Aorta (tissue), 5 donors: ENCODE data around the gene INPP5K. TPM values are rescaled to one million over a fixed set of nuclear protein-coding genes. Genes with fewer than 3 reads are reported as not detected.
A peak's percentile ranks its signal among the peaks of the same experiment; 100 is the strongest.

Experiments
- ATAC-seq: fragments of 200-7000 bp; cut with Tn5 transposase; one replicate; pipeline ENCODE4 v1.9.1; 2022; ENCODE audit warnings: moderate library complexity; ENCODE audit not compliant: low FRiP score
- DNase-seq, 2 donors: peaks; one replicate each; pipeline ENCODE4 v3.0.0-alpha.2; 2020
- H3K27ac ChIP-seq, 2 donors: one replicate each; pipeline ENCODE4 v1.5.1; 2013; ENCODE audit warnings: low read length in 2 of 2, mild to moderate bottlenecking in 2 of 2, moderate library complexity in 2 of 2, control low read depth in 1 of 2, inconsistent platforms in 1 of 2, low read depth in 1 of 2
- H3K27me3 ChIP-seq, 2 donors: one replicate each; pipeline ENCODE4 v1.6.1; 2013; ENCODE audit warnings: control low read depth in 1 of 2, low read length in 1 of 2, mild to moderate bottlenecking in 1 of 2, moderate library complexity in 1 of 2; ENCODE audit not compliant: insufficient read depth in 2 of 2, control insufficient read depth in 1 of 2
- H3K36me3 ChIP-seq, 2 donors: one replicate each; pipeline ENCODE4 v1.6.1; 2013; ENCODE audit warnings: control low read depth in 1 of 2, low read length in 1 of 2, mild to moderate bottlenecking in 1 of 2; ENCODE audit not compliant: insufficient read depth in 2 of 2, control insufficient read depth in 1 of 2
- H3K4me1 ChIP-seq, 2 donors: one replicate each; pipeline ENCODE4 v1.6.1; 2013; ENCODE audit warnings: low read length in 2 of 2, control low read depth in 1 of 2, mild to moderate bottlenecking in 1 of 2, moderate library complexity in 1 of 2; ENCODE audit not compliant: insufficient read depth in 2 of 2, control insufficient read depth in 1 of 2
- H3K4me3 ChIP-seq, 2 donors: one replicate each; pipeline ENCODE4 v1.5.1; 2013; ENCODE audit warnings: low read length in 2 of 2, control low read depth in 1 of 2, mild to moderate bottlenecking in 1 of 2
- H3K9me3 ChIP-seq: one replicate; pipeline ENCODE4 v1.6.1; 2013; ENCODE audit warnings: mild to moderate bottlenecking, low read length; ENCODE audit not compliant: control insufficient read depth
- whole genome bisulfite sequencing, 2 donors: extraction: QIAGEN DNeasy Blood & Tissue Kit; methylation state at CpG; one replicate each; pipeline ENCODE4 v1.1.7; 2013; 5-methylcytosine and 5-hydroxymethylcytosine counted together
- intact Hi-C, 2 donors: fragments of 100-400 bp; cut with DNase I; formaldehyde crosslinking; loops; one replicate each; pipeline versions ENCODE4 v1.14.2 to v1.15.0; 2022
- polyA plus RNA-seq, 2 donors: library from polyadenylated mRNA; stranded (reverse); fragments of 200-250 nt; gene quantifications; one replicate each; pipeline ENCODE4 v1.2.3, GENCODE V29; 2013
- total RNA-seq, 2 donors: library from RNA; stranded (reverse); fragmentation: NEBNext Ultra II Directional; extraction: Animal tissue kit (Norgen Biotek cat#: 25700); gene quantifications; one replicate each; pipeline ENCODE4 v1.2.1, GENCODE V29; 2021
- donor health status: healthy with polysubstance abuse.
- donor health status: Bipolar disorder and iron deficiency.
- donor health status: DM: no; HTN: no; CAD: no.
- donor health status: DM: no; HTN: no; CAD: no.
- donor health status: DM: yes; HTN: yes; CAD: no.

INPP5K gene
- total and polyA plus RNA-seq, 4 donors: 13.5 to 51.3 (median 38.2) TPM

DNA sequence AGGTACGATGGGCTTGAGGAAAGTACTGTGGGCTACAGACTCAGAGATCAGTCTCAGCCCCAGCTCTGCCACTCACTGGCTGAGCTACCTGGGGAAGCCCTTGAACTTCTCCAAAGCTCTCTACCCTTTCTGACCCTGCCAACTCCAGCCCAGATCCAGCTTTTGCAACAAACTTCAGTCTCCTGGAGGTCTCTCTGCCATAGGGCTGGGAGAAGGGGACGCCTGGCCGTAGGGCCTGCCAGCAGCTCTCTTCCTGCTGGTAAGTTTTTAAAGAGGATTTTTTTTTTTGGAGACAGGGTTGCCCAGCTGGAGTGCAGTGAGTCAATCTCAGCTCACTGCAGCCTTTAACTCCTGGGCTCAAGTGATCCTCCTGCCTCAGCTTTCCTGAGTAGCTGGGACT lies 11.5 kb downstream of the INPP5K start:
- Histone ChIP-seq H3K36me3 (peaks cover 0 to 7% of the 10 kb centered on the region in 2 donors), H3K4me3 (no peak overlapping the region), H3K9me3 (no peaks in the 10 kb centered on the region), H3K27me3 (no peaks in the 10 kb centered on the region), H3K4me1 (no peaks in the 10 kb centered on the region), H3K27ac (no peak overlapping the region)
- WGBS, 2 donors: 88% methylated on average over 3 of the region's 3 CpGs
- intact Hi-C loops: no loop called here
- DNase-seq (no peak), ATAC-seq (no peak)

DNA sequence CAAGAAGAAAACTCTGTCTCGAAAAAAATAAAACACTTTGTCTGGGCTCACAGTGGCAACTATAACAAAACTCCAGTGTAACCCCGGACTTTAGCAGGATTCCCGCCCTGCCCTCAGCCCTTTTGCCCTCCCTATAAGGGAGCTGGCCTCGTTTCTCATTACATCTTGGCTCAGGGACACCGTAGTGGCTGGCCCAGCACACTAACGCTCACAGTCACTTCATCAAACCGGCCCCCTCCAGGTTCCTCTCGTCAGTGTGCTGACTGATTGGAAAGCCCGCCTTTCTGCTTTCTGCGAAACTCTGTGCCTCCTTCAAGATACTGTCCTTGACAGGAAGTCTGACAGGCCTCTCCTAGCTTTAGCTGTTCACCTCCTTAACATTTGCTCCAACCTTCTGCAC lies 12.7 kb downstream of the INPP5K start:
- intact Hi-C loops: no loop called here
- ATAC-seq (no peak), DNase-seq (no peak)
- no peaks in the 10 kb centered on the region for H3K9me3 ChIP-seq
- no peak overlapping the region for H3K27ac ChIP-seq
- H3K27me3 ChIP-seq: no peaks in the 10 kb centered on the region
- whole genome bisulfite sequencing, 2 donors: 82 to 83% methylated on average over 10 of the region's 10 CpGs
- H3K4me1 ChIP-seq: no peaks in the 10 kb centered on the region
- no peak overlapping the region for H3K4me3 ChIP-seq
- peaks cover 0 to 7% of the 10 kb centered on the region in 2 donors for H3K36me3 ChIP-seq

DNA sequence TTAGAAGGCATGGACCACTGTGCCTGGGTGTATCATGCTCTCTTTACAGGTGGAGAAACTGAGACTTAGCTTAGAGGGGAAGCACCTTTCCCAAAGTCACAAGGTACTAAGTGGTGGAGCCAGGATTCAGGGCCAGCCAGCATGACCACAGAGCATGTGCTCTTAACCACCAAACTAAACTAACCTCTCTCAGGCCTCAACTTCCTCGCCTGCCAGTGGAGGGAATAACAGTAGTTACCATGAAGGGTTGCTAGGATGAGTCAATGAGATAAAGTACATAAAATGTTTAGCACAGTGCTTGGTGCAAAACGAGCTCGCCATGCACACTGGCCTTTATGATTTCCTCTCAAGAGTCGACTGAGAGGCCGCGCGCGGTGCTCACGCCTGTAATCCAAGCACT lies 17.5 kb downstream of the INPP5K start:
- DNase-seq (peak in 1 of 2 donors; percentile 13), ATAC-seq (no peak)
- Histone ChIP-seq H3K27me3 (no peaks in the 10 kb centered on the region), H3K36me3 (peaks cover 1 to 4% of the 10 kb centered on the region in 2 donors), H3K9me3 (no peaks in the 10 kb centered on the region), H3K4me3 (no peak overlapping the region), H3K27ac (no peak overlapping the region), H3K4me1 (peaks cover 0 to 3% of the 10 kb centered on the region in 2 donors)
- 81 to 85% methylated on average over 9 of the region's 9 CpGs for WGBS, 2 donors
- intact Hi-C loops: no loop called here

DNA sequence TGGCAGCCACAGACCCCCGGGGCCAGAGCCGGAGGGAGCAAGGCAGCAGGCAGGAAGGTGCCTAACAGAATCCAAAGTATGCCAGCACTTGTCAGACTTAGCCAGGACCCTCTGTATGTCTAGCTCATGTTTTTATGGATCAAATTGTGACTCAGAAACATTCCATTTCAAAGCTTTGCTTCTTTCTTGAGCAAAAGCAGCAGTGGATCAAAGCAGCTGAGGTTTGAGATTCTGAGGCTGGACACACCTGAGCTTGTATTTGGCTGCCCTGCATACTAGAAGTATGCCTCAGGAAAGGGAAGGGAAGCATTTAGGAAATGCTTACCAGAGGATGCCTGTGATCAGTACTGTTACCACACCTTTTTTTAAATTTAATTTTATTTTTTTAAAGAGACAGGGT lies 18.2 kb downstream of the INPP5K start:
- Histone ChIP-seq H3K4me1 (peaks cover 0 to 3% of the 10 kb centered on the region in 2 donors), H3K27ac (no peak overlapping the region), H3K36me3 (peaks cover 1 to 4% of the 10 kb centered on the region in 2 donors), H3K4me3 (no peak overlapping the region), H3K27me3 (no peaks in the 10 kb centered on the region), H3K9me3 (no peaks in the 10 kb centered on the region)
- WGBS, 2 donors: 62 to 72% methylated on average over 2 of the region's 2 CpGs
- DNase-seq (no peak), ATAC-seq (no peak)
- intact Hi-C loops: no loop called here

DNA sequence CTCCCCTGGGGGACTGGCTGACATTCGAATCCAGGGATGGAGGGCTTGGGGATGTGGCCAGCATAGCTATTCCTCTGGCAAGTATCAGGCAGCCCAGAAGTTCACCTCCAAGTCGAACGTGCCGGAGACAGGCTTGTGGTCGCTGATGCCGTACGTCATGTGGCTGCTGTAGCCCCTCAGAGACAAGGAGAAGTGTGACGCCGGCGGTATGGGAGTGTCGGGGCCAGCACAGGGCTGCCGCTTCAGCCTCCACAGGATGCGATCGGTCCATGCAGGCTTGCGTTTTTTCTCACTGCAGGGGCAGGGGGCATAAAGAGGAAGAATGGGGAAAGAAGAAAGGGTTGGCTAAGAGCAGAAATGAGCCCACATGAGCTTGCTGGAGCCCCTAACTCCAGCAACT lies 18.6 kb downstream of the INPP5K start:
- Histone ChIP-seq H3K4me1 (peaks cover 0 to 3% of the 10 kb centered on the region in 2 donors), H3K9me3 (no peaks in the 10 kb centered on the region), H3K36me3 (peaks cover 1 to 4% of the 10 kb centered on the region in 2 donors), H3K27ac (no peak overlapping the region), H3K27me3 (no peaks in the 10 kb centered on the region), H3K4me3 (no peak overlapping the region)
- DNase-seq: peak in 1 of 2 donors; percentile 36
- WGBS, 2 donors: 84 to 86% methylated on average over 15 of the region's 15 CpGs
- ATAC-seq: no peak
- intact Hi-C loops: no loop called here

DNA sequence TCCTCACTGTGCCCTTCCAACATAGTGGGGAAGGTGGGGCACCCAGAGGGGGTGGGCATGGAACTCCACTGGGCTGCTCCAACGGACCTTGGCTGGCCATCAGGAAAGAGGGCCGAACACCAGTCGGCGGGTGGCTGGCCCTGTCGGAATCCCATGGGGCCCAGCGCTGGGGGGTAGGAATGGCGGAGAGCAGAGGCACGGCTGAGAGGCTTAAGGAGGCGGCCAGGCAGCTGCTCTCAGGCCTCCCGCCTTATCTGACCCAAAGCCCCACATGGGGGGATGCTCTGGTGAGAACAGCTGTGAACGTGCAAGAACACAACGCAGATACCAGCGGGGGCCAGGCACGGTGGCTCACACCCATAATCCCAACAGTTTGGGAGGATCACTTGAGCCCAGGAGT lies 19.5 kb downstream of the INPP5K start:
- intact Hi-C loops: no loop called here
- H3K4me1 ChIP-seq: peaks cover 0 to 3% of the 10 kb centered on the region in 2 donors
- no peak overlapping the region for H3K4me3 ChIP-seq
- 87% methylated on average over 14 of the region's 14 CpGs for WGBS, 2 donors
- no peaks in the 10 kb centered on the region for H3K27me3 ChIP-seq
- H3K36me3 ChIP-seq: peaks cover 1 to 4% of the 10 kb centered on the region in 2 donors
- no peak overlapping the region for H3K27ac ChIP-seq
- DNase-seq: peak in 1 of 2 donors; percentile 26
- H3K9me3 ChIP-seq: no peaks in the 10 kb centered on the region
- no peak for ATAC-seq

DNA sequence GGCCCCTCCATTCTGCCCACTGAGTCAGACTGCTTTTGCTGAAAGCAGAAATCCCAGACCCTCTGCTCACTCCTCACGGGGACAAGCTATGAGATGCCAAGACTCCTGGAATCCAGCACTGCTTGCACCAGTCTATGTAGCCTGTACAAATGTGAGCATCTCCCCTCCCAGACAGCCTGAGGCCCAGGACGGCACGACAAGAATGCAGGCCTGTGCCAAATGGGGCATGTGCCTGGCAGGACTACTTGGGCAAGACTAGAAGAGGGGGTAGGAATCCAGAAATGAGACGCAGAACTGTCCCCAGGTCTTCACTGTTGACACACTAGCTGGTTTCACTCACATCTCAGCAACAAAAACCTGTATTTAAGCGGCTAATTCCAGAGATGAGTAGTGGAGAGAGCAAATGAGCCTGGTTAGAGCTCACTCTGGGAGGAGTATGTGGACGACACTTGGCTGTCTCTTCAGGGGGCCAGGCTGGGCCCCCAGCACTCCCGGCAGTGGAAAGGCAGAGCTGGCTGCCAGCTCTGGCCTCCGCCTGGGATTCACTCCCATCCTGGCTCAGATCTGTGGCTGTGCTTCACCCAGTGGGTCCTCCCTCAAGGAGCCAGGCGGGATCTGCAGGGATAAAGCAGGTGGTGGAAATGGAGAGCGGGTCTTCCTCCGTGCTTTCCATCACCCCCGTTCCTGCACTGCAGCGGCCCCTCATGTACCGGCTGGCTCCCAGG lies 21.0 kb downstream of the INPP5K start:
- Histone ChIP-seq H3K27ac (peak overlapping the region in 1 of 2 donors; percentile 86), H3K27me3 (no peaks in the 10 kb centered on the region), H3K9me3 (no peaks in the 10 kb centered on the region), H3K4me3 (no peak overlapping the region), H3K4me1 (peaks cover 0 to 3% of the 10 kb centered on the region in 2 donors), H3K36me3 (peaks cover 1 to 4% of the 10 kb centered on the region in 2 donors)
- DNase-seq: peak; percentile 73 to 88
- 26 to 31% methylated on average over 14 of the region's 14 CpGs for WGBS, 2 donors
- intact Hi-C loops: no loop called here
- ATAC-seq: no peak

DNA sequence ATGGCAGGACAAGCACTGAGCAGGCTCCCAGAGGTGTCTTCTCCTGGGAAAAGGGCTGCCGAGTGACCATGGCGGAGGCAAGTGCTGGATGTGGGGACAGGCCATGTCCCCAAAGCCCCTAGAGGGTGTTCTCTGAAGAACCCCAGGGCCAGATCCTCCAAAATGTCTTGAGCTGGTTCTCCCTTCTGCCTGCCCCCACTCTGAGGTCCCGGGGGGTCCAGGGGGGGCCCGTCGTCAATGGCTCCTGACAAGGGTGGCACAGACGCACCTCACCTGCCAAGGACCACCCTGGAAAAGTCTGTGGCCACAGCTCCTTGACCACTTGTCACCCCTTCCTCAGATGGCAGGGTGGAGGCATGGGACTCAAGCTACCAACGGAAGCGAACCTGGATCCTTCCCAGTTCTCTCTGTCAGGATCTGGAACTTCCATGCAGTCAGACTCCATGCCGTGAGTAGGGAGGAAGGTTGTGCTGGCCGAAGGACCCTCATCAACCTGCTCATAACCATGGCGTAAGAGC lies 21.6 kb downstream of the INPP5K start:
- H3K4me1 ChIP-seq: peaks cover 0 to 3% of the 10 kb centered on the region in 2 donors
- ATAC-seq (no peak), DNase-seq (peak in 1 of 2 donors; percentile 37)
- peaks cover 1 to 4% of the 10 kb centered on the region in 2 donors for H3K36me3 ChIP-seq
- no peaks in the 10 kb centered on the region for H3K27me3 ChIP-seq
- peak overlapping the region; percentile 24 to 86 for H3K27ac ChIP-seq
- no peak overlapping the region for H3K4me3 ChIP-seq
- H3K9me3 ChIP-seq: no peaks in the 10 kb centered on the region
- WGBS, 2 donors: 50 to 59% methylated on average over 11 of the region's 11 CpGs
- intact Hi-C loops: loop anchor here in 1 of 2 donors (5.0 kb wide), 1 partner anchor 127 kb away; no protein-coding TSS in a partner anchor

DNA sequence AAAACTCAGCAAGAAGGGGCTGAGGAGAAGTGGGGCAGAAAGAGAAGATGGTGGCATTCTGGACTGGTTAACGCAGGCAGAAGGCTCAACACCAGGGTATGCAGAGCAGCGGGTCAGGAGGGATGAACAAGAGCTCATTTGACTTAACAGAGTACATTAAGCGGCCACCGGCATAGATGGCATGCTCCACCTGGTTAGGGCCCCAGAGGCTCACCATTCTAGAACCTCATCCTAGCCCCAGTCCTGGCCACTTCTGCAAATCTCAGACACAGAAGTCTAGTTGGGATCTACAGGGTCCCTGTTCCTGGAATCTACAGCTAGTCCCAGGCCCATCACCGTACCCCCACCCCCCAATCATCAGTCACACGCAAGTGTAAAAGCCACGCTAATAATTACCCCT lies 22.2 kb downstream of the INPP5K start:
- intact Hi-C loops: loop anchor here in 1 of 2 donors (5.0 kb wide), 1 partner anchor 127 kb away; no protein-coding TSS in a partner anchor
- ATAC-seq: no peak
- Histone ChIP-seq H3K4me3 (no peak overlapping the region), H3K36me3 (peaks cover 1 to 4% of the 10 kb centered on the region in 2 donors), H3K27me3 (no peaks in the 10 kb centered on the region), H3K4me1 (peaks cover 0 to 3% of the 10 kb centered on the region in 2 donors), H3K9me3 (no peaks in the 10 kb centered on the region), H3K27ac (peak overlapping the region in 1 of 2 donors; percentile 86)
- 97 to 98% methylated on average over 7 of the region's 7 CpGs for WGBS, 2 donors
- DNase-seq: no peak
